Left ventricle myocardium superior (tissue), 1 donor: ENCODE measurements around the gene KRTAP5-9. TPM values are rescaled to one million over a fixed set of nuclear protein-coding genes. Genes with fewer than 3 reads are reported as not detected.
"Not testable (repeated sequence)": the region's sequence is repeated elsewhere in the genome, so short reads cannot be mapped to it uniquely, and the experiment has no call there.

Experiments
- ATAC-seq: fragments of 200-7000 bp; cut with Tn5 transposase; one replicate; pipeline ENCODE4 v1.9.1; 2020; ENCODE audit warnings: mild to moderate bottlenecking, moderate library complexity
- DNase-seq: peaks from one replicate; pipeline ENCODE4 v3.0.0-alpha.2; 2020
- intact Hi-C: fragments of 100-400 bp; cut with micrococcal nuclease; formaldehyde crosslinking; loops from one replicate; pipeline ENCODE4 v1.11.0; 2022
- total RNA-seq: library from RNA; stranded (reverse); fragmentation: NEBNext Ultra II Directional; extraction: Animal tissue kit (Norgen Biotek cat#: 25700); gene quantifications from one replicate; pipeline ENCODE4 v1.2.1, GENCODE V29; 2021
- donor health status: DM: no; HTN: yes; CAD: no; lungs with severe emphysema.

The KRTAP5-9 gene
- total RNA-seq, 1 donor from 2014 or later: not detected

- intact Hi-C loops: no loop called here
- ATAC-seq (no peak), DNase-seq (no peak)
Measured at GRCh38 chr11:71577469-71578004, 29.3 kb downstream of the KRTAP5-9 start.

GRCh38 chr11:71579513-71579912 is 31.3 kb downstream of the KRTAP5-9 start:
- peak; percentile 17 for ATAC-seq

GRCh38 chr11:71580057-71581003 is 32.1 kb downstream of the KRTAP5-9 start:
- DNase-seq (no peak), ATAC-seq (peak; percentile 93)
- intact Hi-C loops: no loop called here

More at GRCh38 chr11:71579513-71579912, 31.3 kb downstream of the KRTAP5-9 start:
- DNase-seq, intact Hi-C loops: not testable (repeated sequence)

GRCh38 chr11:71581826-71582225 is 33.6 kb downstream of the KRTAP5-9 start:
- no peak for ATAC-seq
- intact Hi-C loops: no loop called here
- no peak for DNase-seq

- ATAC-seq (no peak), DNase-seq (no peak)
- intact Hi-C loops: no loop called here
Measured at GRCh38 chr11:71582309-71582895, 34.2 kb downstream of the KRTAP5-9 start, which contains the start of gene KRTAP5-11. Gene KRTAP5-11, minus strand, starts transcription at chr11:71582875. Its CDS starts 38 bp downstream, at chr11:71582837.

GRCh38 chr11:71582969-71583368 is 34.7 kb downstream of the KRTAP5-9 start:
- DNase-seq, ATAC-seq, intact Hi-C loops: not testable (repeated sequence)

- intact Hi-C loops, DNase-seq, ATAC-seq: not testable (repeated sequence)
Measured at GRCh38 chr11:71585673-71586072, 37.5 kb downstream of the KRTAP5-9 start.

GRCh38 chr11:71588314-71588713 is 40.1 kb downstream of the KRTAP5-9 start:
- ATAC-seq, intact Hi-C loops, DNase-seq: not testable (repeated sequence)

GRCh38 chr11:71588822-71589545 is 40.8 kb downstream of the KRTAP5-9 start:
- DNase-seq, ATAC-seq, intact Hi-C loops: not testable (repeated sequence)

GRCh38 chr11:71589546-71589920 is 41.3 kb downstream of the KRTAP5-9 start:
- ATAC-seq, DNase-seq, intact Hi-C loops: not testable (repeated sequence)

Other genes starting within 250 kb of the KRTAP5-9 start
- 41.3 TPM for gene DHCR7, start 100.0 kb upstream of the KRTAP5-9 start, total RNA-seq
- gene NADSYN1, start 95.2 kb upstream of the KRTAP5-9 start, total RNA-seq: 20.5 TPM
- gene KRTAP5-7, start 21.2 kb upstream of the KRTAP5-9 start, total RNA-seq: not detected
- not detected for gene KRTAP5-8, start 10.4 kb upstream of the KRTAP5-9 start, total RNA-seq
- gene KRTAP5-10, start 17.1 kb downstream of the KRTAP5-9 start, total RNA-seq: not detected
- not detected for gene KRTAP5-11, start 34.5 kb downstream of the KRTAP5-9 start, total RNA-seq